GM12891 (cell line): ENCODE measurements around the gene TIAM1.

Source experiments
- POLR2A ChIP-seq: IDR thresholded peaks from 2 replicates; pipeline ENCODE4 v1.6.1; 2011; ENCODE audit warnings: low read depth, low read length, control low read depth
- POLR2AphosphoS5 ChIP-seq: IDR thresholded peaks from 2 replicates; pipeline ENCODE4 v1.6.1; 2011; ENCODE audit warnings: low read depth, low read length, control low read depth
- SPI1 ChIP-seq: IDR thresholded peaks from 2 replicates; pipeline ENCODE4 v1.6.1; 2011; ENCODE audit warnings: low read depth, low read length, control low read depth

GRCh38 chr21:31222142-31222541 is 121.9 kb downstream of the TIAM1 start:
- TF ChIP-seq POLR2A (no peak), SPI1 (no peak), POLR2AphosphoS5 (no peak)
